Measurements from ENCODE around the gene LRP1B. TPM values are rescaled to one million over a fixed set of nuclear protein-coding genes. Genes with fewer than 3 reads are reported as not detected.

Gene LRP1B
- total and polyA plus RNA-seq, 2 experiments from 2014 or later: not detected

DNA sequence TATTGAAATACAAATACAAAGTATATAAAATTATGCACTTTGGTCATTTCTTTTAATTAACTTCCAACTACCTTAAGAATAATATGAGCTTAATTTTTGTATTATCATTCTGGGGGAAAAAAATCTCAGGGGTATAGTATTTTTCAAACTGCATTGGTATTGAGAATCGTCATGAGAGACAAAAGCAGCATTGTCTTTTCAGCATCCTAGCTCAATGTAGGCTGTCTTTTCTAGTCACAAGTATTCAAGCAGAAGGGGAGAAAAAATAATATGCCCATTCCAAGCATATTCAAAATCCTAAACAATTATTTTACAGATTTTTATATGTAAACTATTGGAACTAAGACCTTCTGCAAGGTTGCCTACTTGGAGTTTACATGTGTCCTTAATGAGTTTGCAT lies 693.3 kb downstream of the LRP1B start:
- H3F3A ChIP-seq (ENCODE audit: insufficient read depth): no peaks in the 10 kb centered on the region
- H3K79me2 ChIP-seq (ENCODE audit: insufficient read depth): no peaks in the 10 kb centered on the region
- DNase-seq: no peak
- H3K9me3 ChIP-seq (ENCODE audit: low read depth): no peaks in the 10 kb centered on the region
- no peaks in the 10 kb centered on the region for H3K36me3 ChIP-seq (ENCODE audit: low read depth)
- H3K27me3 ChIP-seq (replicated peaks; ENCODE audit: insufficient read depth): no peaks in the 10 kb centered on the region
- in situ Hi-C loops (cut with MboI): no loop called here
- H3K4me1 ChIP-seq (ENCODE audit: insufficient read depth): no peaks in the 10 kb centered on the region
- TF ChIP-seq EZH2 (IDR thresholded peaks at IDR 0.05; ENCODE audit: insufficient read depth, poor library complexity, severe bottlenecking): no peak
- TF ChIP-seq EZH2phosphoT487 (IDR thresholded peaks at IDR 0.05; ENCODE audit: insufficient read depth, low read depth): no peak
- H4K20me1 ChIP-seq (ENCODE audit: insufficient read depth): no peaks in the 10 kb centered on the region
- no peaks in the 10 kb centered on the region for H3K9me2 ChIP-seq (ENCODE audit: insufficient read depth)
- no peak overlapping the region for H3K4me2 ChIP-seq (ENCODE audit: unreplicated experiment)
- no peak overlapping the region for H2AFZ ChIP-seq
- H3K9ac ChIP-seq: no peak overlapping the region
- no peak overlapping the region for H3K27ac ChIP-seq
- H3K4me3 ChIP-seq: no peak overlapping the region
- WGBS, 2 experiments (ENCODE audit: low coverage in 1 of 2, low lambda C conversion rate in 2 of 2, missing lambda C conversion rate in 2 of 2): 23 to 52% methylated on average over 1 of the region's 1 CpG

- H3K36me3 ChIP-seq (ENCODE audit: low read depth): no peaks in the 10 kb centered on the region
- in situ Hi-C loops (cut with MboI): no loop called here
- H3K4me1 ChIP-seq (ENCODE audit: insufficient read depth): no peaks in the 10 kb centered on the region
- H2AFZ ChIP-seq: no peak overlapping the region
- no peaks in the 10 kb centered on the region for H3K79me2 ChIP-seq (ENCODE audit: insufficient read depth)
- no peaks in the 10 kb centered on the region for H3K27me3 ChIP-seq (replicated peaks; ENCODE audit: insufficient read depth)
- H3K9me2 ChIP-seq (ENCODE audit: insufficient read depth): no peaks in the 10 kb centered on the region
- no peaks in the 10 kb centered on the region for H3K9me3 ChIP-seq (ENCODE audit: low read depth)
- DNase-seq: no peak
- no peak overlapping the region for H3K4me3 ChIP-seq
- H4K20me1 ChIP-seq (ENCODE audit: insufficient read depth): no peaks in the 10 kb centered on the region
- H3K27ac ChIP-seq: no peak overlapping the region
- TF ChIP-seq EZH2 (IDR thresholded peaks at IDR 0.05; ENCODE audit: insufficient read depth, poor library complexity, severe bottlenecking) (no peak), EZH2phosphoT487 (IDR thresholded peaks at IDR 0.05; ENCODE audit: insufficient read depth, low read depth) (no peak)
- no peak overlapping the region for H3K9ac ChIP-seq
- no peak overlapping the region for H3K4me2 ChIP-seq (ENCODE audit: unreplicated experiment)
- no peaks in the 10 kb centered on the region for H3F3A ChIP-seq (ENCODE audit: insufficient read depth)
Observed at GRCh38 chr2:141423124-141423523, 707.7 kb downstream of the LRP1B start.

DNA sequence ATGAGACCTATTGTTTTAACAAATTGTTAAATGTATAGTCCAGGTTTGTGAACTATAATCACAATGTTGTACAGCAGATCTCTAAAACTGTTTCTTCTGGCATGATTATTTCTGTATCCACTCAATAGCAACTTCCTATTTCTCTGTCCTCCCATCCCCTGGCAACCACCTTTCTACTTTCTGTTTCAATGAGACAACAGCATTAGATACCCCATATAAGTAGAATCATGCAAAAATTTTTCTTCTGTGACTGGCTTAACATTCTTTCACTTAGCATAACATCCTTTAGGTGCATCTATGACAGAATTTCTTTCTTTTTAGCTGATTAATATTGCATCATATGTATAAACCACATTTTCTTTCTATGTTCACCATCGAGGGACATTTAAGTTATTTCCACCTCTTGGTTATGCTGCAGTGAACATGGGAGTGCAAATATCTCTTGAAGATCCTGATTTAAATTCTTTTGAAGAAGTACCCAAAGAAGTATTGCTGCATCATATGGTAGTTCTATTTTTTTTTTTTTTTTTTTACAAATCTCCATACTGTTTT lies 713.5 kb downstream of the LRP1B start:
- H3K9me2 ChIP-seq (ENCODE audit: insufficient read depth): no peaks in the 10 kb centered on the region
- H3K36me3 ChIP-seq (ENCODE audit: low read depth): no peaks in the 10 kb centered on the region
- 43 to 53% methylated on average over 1 of the region's 1 CpG for WGBS, 2 experiments (ENCODE audit: low coverage in 1 of 2, low lambda C conversion rate in 2 of 2, missing lambda C conversion rate in 2 of 2)
- H3K27me3 ChIP-seq (replicated peaks; ENCODE audit: insufficient read depth): no peaks in the 10 kb centered on the region
- H3K4me1 ChIP-seq (ENCODE audit: insufficient read depth): no peaks in the 10 kb centered on the region
- no peaks in the 10 kb centered on the region for H4K20me1 ChIP-seq (ENCODE audit: insufficient read depth)
- no peaks in the 10 kb centered on the region for H3K9me3 ChIP-seq (ENCODE audit: low read depth)
- H3F3A ChIP-seq (ENCODE audit: insufficient read depth): no peaks in the 10 kb centered on the region
- no peak overlapping the region for H3K27ac ChIP-seq
- no peak overlapping the region for H3K9ac ChIP-seq
- H3K4me2 ChIP-seq (ENCODE audit: unreplicated experiment): no peak overlapping the region
- in situ Hi-C loops (cut with MboI): no loop called here
- no peak for DNase-seq
- H3K79me2 ChIP-seq (ENCODE audit: insufficient read depth): no peaks in the 10 kb centered on the region
- no peak overlapping the region for H3K4me3 ChIP-seq
- TF ChIP-seq EZH2 (IDR thresholded peaks at IDR 0.05; ENCODE audit: insufficient read depth, poor library complexity, severe bottlenecking): no peak
- no peak for TF ChIP-seq EZH2phosphoT487 (IDR thresholded peaks at IDR 0.05; ENCODE audit: insufficient read depth, low read depth)
- no peak overlapping the region for H2AFZ ChIP-seq

- no peak overlapping the region for H3K9ac ChIP-seq
- no peak overlapping the region for H2AFZ ChIP-seq
- no peak overlapping the region for H3K4me2 ChIP-seq (ENCODE audit: unreplicated experiment)
- no peak overlapping the region for H3K27ac ChIP-seq
- H3K9me2 ChIP-seq (ENCODE audit: insufficient read depth): no peaks in the 10 kb centered on the region
- no peak for TF ChIP-seq EZH2phosphoT487 (IDR thresholded peaks at IDR 0.05; ENCODE audit: insufficient read depth, low read depth)
- TF ChIP-seq EZH2 (IDR thresholded peaks at IDR 0.05; ENCODE audit: insufficient read depth, poor library complexity, severe bottlenecking): no peak
- H3K79me2 ChIP-seq (ENCODE audit: insufficient read depth): no peaks in the 10 kb centered on the region
- 11 to 13% methylated on average over 2 of the region's 2 CpGs for WGBS, 2 experiments (ENCODE audit: low coverage in 1 of 2, low lambda C conversion rate in 2 of 2, missing lambda C conversion rate in 2 of 2)
- H3K36me3 ChIP-seq (ENCODE audit: low read depth): no peaks in the 10 kb centered on the region
- no peak overlapping the region for H3K4me3 ChIP-seq
- H3F3A ChIP-seq (ENCODE audit: insufficient read depth): no peaks in the 10 kb centered on the region
- H3K4me1 ChIP-seq (ENCODE audit: insufficient read depth): no peaks in the 10 kb centered on the region
- in situ Hi-C loops (cut with MboI): no loop called here
- H3K27me3 ChIP-seq (replicated peaks; ENCODE audit: insufficient read depth): no peaks in the 10 kb centered on the region
- H4K20me1 ChIP-seq (ENCODE audit: insufficient read depth): no peaks in the 10 kb centered on the region
- H3K9me3 ChIP-seq (ENCODE audit: low read depth): no peaks in the 10 kb centered on the region
- no peak for DNase-seq
Observed at GRCh38 chr2:141411419-141411818, 719.4 kb downstream of the LRP1B start.

DNA sequence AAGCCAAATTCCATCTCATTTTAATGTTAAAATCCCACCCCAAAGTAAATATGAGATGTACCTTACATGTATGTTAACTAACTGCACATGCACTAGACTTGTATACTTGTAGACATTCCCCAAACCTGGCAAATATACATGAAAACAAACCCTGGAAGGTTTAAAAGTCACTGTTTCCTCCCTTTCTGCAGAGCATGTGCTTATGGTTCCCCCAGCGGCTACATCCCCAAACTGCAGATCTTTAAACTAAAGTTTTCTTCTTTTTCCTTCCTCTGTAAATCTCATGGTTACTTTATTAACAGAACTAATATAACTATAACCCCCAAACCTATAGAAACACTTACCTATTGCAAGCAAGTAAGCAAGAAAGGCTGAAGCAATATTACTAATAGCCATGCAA lies 731.5 kb downstream of the LRP1B start:
- H3K9me3 ChIP-seq (ENCODE audit: low read depth): no peaks in the 10 kb centered on the region
- H3K27me3 ChIP-seq (replicated peaks; ENCODE audit: insufficient read depth): no peaks in the 10 kb centered on the region
- no peaks in the 10 kb centered on the region for H3K4me1 ChIP-seq (ENCODE audit: insufficient read depth)
- H3F3A ChIP-seq (ENCODE audit: insufficient read depth): no peaks in the 10 kb centered on the region
- no peak overlapping the region for H2AFZ ChIP-seq
- H3K27ac ChIP-seq: no peak overlapping the region
- TF ChIP-seq EZH2 (IDR thresholded peaks at IDR 0.05; ENCODE audit: insufficient read depth, poor library complexity, severe bottlenecking) (no peak), EZH2phosphoT487 (IDR thresholded peaks at IDR 0.05; ENCODE audit: insufficient read depth, low read depth) (no peak)
- H3K79me2 ChIP-seq (ENCODE audit: insufficient read depth): no peaks in the 10 kb centered on the region
- H3K4me2 ChIP-seq (ENCODE audit: unreplicated experiment): no peak overlapping the region
- no peaks in the 10 kb centered on the region for H4K20me1 ChIP-seq (ENCODE audit: insufficient read depth)
- no peak overlapping the region for H3K9ac ChIP-seq
- H3K4me3 ChIP-seq: no peak overlapping the region
- 69% methylated on average over 1 of the region's 1 CpG for WGBS, 2 experiments (ENCODE audit: low coverage in 1 of 2, low lambda C conversion rate in 2 of 2, missing lambda C conversion rate in 2 of 2)
- DNase-seq: no peak
- no peaks in the 10 kb centered on the region for H3K36me3 ChIP-seq (ENCODE audit: low read depth)
- in situ Hi-C loops (cut with MboI): no loop called here
- H3K9me2 ChIP-seq (ENCODE audit: insufficient read depth): no peaks in the 10 kb centered on the region
